Lower lobe of right lung (tissue), 2 donors: Measurements from ENCODE around the gene SSR3. TPM values are rescaled to one million over a fixed set of nuclear protein-coding genes. Genes with fewer than 3 reads are reported as not detected.

ENCODE experiments used
- ATAC-seq, 2 donors: fragments of 200-7000 bp; cut with Tn5 transposase; one replicate each; pipeline ENCODE4 v1.9.1; 2020 to 2022; ENCODE audit warnings: mild to moderate bottlenecking in 2 of 2, moderate library complexity in 2 of 2
- DNase-seq: peaks from one replicate; pipeline ENCODE4 v3.0.0-alpha.2; 2020
- H3K27ac ChIP-seq: fragments of 200-600 bp; one replicate; pipeline ENCODE4 v1.8.0; 2022
- H3K27me3 ChIP-seq: fragments of 200-600 bp; one replicate; pipeline ENCODE4 v1.8.0; 2022; ENCODE audit warnings: low read depth
- H3K36me3 ChIP-seq: fragments of 200-600 bp; one replicate; pipeline ENCODE4 v1.8.0; 2022; ENCODE audit warnings: mild to moderate bottlenecking
- H3K4me1 ChIP-seq: fragments of 200-600 bp; one replicate; pipeline ENCODE4 v1.8.0; 2022
- H3K4me3 ChIP-seq: fragments of 200-600 bp; one replicate; pipeline ENCODE4 v1.8.0; 2022; ENCODE audit warnings: mild to moderate bottlenecking
- H3K9me3 ChIP-seq: fragments of 200-600 bp; one replicate; pipeline ENCODE4 v1.8.0; 2022
- CTCF ChIP-seq: fragments of 200-600 bp; IDR thresholded peaks from one replicate; pipeline ENCODE4 v1.8.0; 2022; ENCODE audit warnings: antibody characterized with exemption, mild to moderate bottlenecking
- intact Hi-C: fragments of 100-400 bp; cut with DNase I; formaldehyde crosslinking; loops from one replicate; pipeline ENCODE4 v1.11.0; 2022
- total RNA-seq: library from RNA; stranded (reverse); fragmentation: NEBNext Ultra II Directional; extraction: Animal tissue kit (Norgen Biotek cat#: 25700); gene quantifications from one replicate; pipeline ENCODE4 v1.2.1, GENCODE V29; 2021
- donor health status: DM: no; HTN: yes; CAD: no; lungs with severe emphysema.

SSR3 gene
- total RNA-seq, 1 donor from 2014 or later, result 158 TPM

- H3K4me1 ChIP-seq, result peaks cover 3% of the 10 kb centered on the region
- no peak for DNase-seq
- no peaks in the 10 kb centered on the region for H3K36me3 ChIP-seq
- no peak overlapping the region for H3K27ac ChIP-seq
- H3K27me3 ChIP-seq, result no peaks in the 10 kb centered on the region
- no peak for TF ChIP-seq CTCF
- no peak overlapping the region for H3K4me3 ChIP-seq
- intact Hi-C loops, result no loop called here
- H3K9me3 ChIP-seq, result no peaks in the 10 kb centered on the region
- ATAC-seq, result no peak
Measured at GRCh38 chr3:156558389-156558788, 3.5 kb upstream of the SSR3 start.

DNA sequence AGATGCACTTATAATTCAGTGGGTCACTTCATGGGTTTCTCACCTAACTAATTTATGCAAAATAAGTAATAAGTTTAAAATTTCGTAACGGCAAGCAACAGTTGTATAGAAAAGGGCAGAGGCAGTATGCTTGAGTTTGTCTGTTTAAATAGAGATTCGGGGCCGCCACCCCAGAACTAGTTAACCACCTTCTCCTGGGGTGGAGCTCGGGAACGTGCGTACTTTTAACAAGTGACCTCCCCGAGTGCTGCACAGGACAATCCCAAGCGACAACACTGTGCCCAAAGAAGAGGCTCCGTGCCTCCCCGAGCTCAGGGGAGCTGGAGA lies 439 bp downstream of the SSR3 start:
- intact Hi-C loops, result no loop called here
- no peak for TF ChIP-seq CTCF
- DNase-seq, result no peak

GRCh38 chr3:156553705-156554356 lies 1.1 kb downstream of the SSR3 start:
- intact Hi-C loops, result no loop called here
- DNase-seq, result no peak
- no peak for ATAC-seq
- peak overlapping the region; percentile 93 for H3K27ac ChIP-seq
- no peaks in the 10 kb centered on the region for H3K27me3 ChIP-seq
- peak overlapping the region; percentile 94 for H3K4me3 ChIP-seq
- TF ChIP-seq CTCF, result no peak
- peaks cover 30% of the 10 kb centered on the region for H3K4me1 ChIP-seq
- H3K9me3 ChIP-seq, result no peaks in the 10 kb centered on the region
- H3K36me3 ChIP-seq, result peaks cover 41% of the 10 kb centered on the region

More for the DNA sequence above, 439 bp downstream of the SSR3 start:
- Histone ChIP-seq H3K27me3 (no peaks in the 10 kb centered on the region), H3K9me3 (no peaks in the 10 kb centered on the region), H3K27ac (peak overlapping the region; percentile 93), H3K4me3 (peak overlapping the region; percentile 94), H3K36me3 (peaks cover 35% of the 10 kb centered on the region), H3K4me1 (peaks cover 30% of the 10 kb centered on the region)
- no peak for ATAC-seq

DNA sequence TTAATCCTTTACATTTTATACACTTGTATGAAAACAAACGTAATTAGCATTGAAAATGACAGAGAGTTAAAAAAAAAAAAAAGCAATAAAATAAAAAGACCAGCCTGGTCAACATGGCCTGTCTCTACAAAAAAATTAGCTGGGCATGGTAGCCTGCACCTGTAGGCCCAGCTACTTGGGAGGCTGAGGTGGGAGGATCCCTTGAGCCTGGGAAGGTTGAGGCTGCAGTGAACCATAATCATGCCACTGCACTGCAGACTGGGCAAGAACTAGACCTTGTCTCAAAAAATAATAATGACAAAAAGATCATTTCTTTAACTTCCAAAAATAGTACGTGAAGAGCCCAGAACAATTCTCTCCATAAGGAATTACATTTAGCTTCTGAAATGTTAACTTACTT lies 1.9 kb downstream of the SSR3 start:
- peak overlapping the region; percentile 94 for H3K4me3 ChIP-seq
- DNase-seq (no peak), ATAC-seq (no peak)
- H3K4me1 ChIP-seq, result peaks cover 34% of the 10 kb centered on the region
- H3K9me3 ChIP-seq, result no peaks in the 10 kb centered on the region
- no peaks in the 10 kb centered on the region for H3K27me3 ChIP-seq
- H3K36me3 ChIP-seq, result peaks cover 50% of the 10 kb centered on the region
- intact Hi-C loops, result no loop called here
- TF ChIP-seq CTCF, result no peak
- H3K27ac ChIP-seq, result no peak overlapping the region

GRCh38 chr3:156551746-156552145 lies 3.2 kb downstream of the SSR3 start:
- no peak overlapping the region for H3K27ac ChIP-seq
- no peak for ATAC-seq
- TF ChIP-seq CTCF, result no peak
- intact Hi-C loops, result no loop called here
- peaks cover 62% of the 10 kb centered on the region for H3K36me3 ChIP-seq
- H3K4me3 ChIP-seq, result no peak overlapping the region
- peaks cover 42% of the 10 kb centered on the region for H3K4me1 ChIP-seq
- H3K9me3 ChIP-seq, result no peaks in the 10 kb centered on the region
- no peaks in the 10 kb centered on the region for H3K27me3 ChIP-seq
- no peak for DNase-seq

DNA sequence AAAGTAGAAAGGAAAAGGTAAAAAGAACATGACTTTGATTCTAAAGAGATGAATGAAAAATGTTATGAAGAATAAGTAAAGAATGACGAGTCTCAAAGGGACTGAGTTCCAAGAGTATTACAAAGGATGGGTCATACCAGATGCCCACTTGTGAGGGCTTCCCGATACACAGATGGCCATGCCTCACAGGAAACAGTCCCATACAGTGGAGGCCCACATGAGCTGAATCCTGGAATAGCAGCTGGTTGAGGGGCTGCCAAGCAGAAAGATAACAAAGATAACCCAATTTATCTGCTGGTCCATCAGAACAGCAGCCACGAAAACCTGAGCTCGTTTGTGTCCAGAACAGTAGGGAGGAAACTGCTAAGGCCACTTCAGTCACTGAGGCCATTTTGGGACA lies 3.7 kb downstream of the SSR3 start:
- Histone ChIP-seq H3K4me3 (no peak overlapping the region), H3K27ac (no peak overlapping the region), H3K27me3 (no peaks in the 10 kb centered on the region), H3K36me3 (peaks cover 67% of the 10 kb centered on the region), H3K4me1 (peaks cover 42% of the 10 kb centered on the region), H3K9me3 (no peaks in the 10 kb centered on the region)
- no peak for TF ChIP-seq CTCF
- ATAC-seq (no peak), DNase-seq (no peak)
- intact Hi-C loops, result no loop called here
